GM13976 (cell line): ENCODE data around the gene SRSF4.
A peak's percentile ranks its signal among the peaks of the same experiment; 100 is the strongest.

Source experiments
- DNase-seq: peaks from one replicate; pipeline ENCODE4 v3.0.0; 2012; ENCODE audit warnings: low spot score
- in situ Hi-C: fragments of 300-500 bp; cut with MboI; formaldehyde crosslinking; loops from one replicate; pipeline ENCODE4 v1.12.0; 2022; ENCODE audit warnings: low sequenced_read_pairs, mixed read lengths, inconsistent platforms; ENCODE audit not compliant: unreplicated experiment
- TF ChIP-seq, protein P1 (sequence below): IDR thresholded peaks from 2 replicates; pipeline ENCODE4 v1.5.1; 2012; ENCODE audit warnings: borderline replicate concordance, mild to moderate bottlenecking; ENCODE audit not compliant: insufficient read depth; ENCODE audit errors: extremely low read depth, missing control alignments, control extremely low read depth

SRSF4 gene

DNA sequence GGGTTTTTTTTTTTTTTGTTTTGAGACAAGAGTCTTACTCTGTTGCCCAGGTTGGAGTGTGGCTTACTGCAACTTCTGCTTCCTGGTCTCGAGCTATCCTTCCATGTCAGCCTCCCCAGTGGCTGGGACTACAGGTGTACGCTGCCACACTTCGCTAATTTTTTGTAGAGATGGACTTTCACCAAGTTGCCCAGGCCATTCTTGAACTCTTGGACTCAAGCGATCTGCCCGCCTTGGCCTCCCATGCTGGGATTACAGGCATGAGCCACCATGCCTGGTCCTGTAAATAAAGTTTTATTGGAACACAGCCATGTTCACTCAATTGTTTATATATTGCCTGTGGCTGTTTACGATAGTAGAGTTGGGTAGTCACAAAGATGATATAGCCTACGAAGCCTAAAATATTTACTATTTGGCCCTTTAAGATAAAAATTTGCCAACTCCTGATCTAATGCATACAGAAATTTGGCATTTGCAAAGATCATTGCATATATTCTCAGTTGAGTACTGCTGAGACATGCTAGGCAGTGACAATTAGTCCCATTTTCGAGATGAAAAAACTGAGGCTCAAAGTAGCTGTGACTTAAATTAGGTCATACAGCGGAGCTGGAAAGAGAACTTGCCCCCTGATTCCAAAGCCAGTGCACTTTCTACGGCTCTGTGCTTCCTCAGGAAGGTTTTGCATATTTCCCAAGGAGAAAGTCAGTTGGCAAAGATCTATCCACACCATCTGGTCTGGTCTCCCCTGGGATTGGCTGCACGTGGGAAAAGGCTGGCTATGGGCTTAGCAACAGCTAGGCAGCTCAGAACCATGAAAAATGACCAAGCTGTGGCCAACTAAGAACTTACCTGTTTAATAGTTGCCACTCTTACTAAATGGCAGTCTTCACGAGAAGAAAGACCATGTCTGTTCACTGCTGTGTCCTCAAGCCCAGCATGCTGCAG lies 29.7 kb upstream of the SRSF4 start:
- no peak for DNase-seq
- in situ Hi-C loops = no loop called here
- TF ChIP-seq, protein P1, sequence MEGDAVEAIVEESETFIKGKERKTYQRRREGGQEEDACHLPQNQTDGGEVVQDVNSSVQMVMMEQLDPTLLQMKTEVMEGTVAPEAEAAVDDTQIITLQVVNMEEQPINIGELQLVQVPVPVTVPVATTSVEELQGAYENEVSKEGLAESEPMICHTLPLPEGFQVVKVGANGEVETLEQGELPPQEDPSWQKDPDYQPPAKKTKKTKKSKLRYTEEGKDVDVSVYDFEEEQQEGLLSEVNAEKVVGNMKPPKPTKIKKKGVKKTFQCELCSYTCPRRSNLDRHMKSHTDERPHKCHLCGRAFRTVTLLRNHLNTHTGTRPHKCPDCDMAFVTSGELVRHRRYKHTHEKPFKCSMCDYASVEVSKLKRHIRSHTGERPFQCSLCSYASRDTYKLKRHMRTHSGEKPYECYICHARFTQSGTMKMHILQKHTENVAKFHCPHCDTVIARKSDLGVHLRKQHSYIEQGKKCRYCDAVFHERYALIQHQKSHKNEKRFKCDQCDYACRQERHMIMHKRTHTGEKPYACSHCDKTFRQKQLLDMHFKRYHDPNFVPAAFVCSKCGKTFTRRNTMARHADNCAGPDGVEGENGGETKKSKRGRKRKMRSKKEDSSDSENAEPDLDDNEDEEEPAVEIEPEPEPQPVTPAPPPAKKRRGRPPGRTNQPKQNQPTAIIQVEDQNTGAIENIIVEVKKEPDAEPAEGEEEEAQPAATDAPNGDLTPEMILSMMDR = no peak

DNA sequence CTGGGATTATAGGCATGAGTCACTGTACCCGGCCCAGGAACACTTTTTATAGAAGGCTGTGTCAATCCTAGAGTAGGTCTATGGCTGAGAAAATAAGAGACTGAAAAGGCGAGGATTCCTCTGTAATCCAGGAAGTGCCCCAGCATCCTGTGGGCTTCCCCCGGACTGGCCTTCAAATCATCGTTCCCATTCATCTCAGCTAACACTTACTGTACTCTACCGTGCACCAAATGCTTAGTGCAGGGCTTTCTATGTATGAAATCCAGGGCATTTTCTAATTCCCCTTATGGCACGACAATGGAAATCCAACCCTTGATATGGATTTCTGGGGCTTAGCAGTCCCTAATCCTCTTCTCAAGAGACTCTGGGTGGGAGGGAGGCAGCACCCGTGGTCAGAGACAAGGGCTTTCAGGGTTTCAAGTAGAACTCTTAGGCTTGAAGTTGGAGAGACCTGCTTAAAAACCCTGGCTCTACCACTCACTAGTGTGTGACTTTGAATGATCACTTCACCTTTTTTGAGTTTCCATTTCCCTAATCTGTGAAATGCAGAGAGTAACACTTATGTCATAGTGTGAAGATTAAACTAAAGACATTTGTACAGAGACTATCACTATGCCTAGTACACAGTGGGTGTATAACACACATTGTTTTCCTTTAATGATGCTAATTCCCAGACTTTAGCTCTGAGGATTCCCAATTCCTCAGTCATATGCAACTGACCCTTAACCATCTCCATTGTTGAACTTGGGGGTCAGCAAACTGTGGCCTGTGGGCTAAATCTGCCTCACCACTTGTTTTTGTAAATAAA lies 28.8 kb upstream of the SRSF4 start:
- TF ChIP-seq, protein P1 = no peak
- peak; percentile 75 for DNase-seq
- in situ Hi-C loops = no loop called here

DNA sequence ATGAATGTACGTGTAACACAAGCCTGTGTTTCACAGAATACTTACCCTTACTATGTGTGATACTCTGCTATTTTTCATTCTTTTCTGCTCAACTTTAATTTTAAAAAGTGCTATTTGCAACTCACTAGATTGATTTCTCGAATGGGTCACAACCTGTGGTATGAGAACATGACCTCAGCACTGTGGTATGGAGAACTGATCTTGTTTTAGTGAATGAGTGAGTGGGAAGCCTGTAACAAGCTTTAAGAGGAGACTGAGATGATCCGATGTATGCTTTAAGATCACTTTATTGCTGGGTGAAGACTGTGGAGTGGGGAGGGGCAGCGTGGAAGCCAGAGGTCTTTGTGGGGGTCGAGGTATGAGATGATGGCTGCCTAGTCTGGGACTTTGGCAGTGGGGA lies 27.5 kb upstream of the SRSF4 start:
- DNase-seq = no peak
- TF ChIP-seq, protein P1 = no peak
- in situ Hi-C loops = no loop called here

DNA sequence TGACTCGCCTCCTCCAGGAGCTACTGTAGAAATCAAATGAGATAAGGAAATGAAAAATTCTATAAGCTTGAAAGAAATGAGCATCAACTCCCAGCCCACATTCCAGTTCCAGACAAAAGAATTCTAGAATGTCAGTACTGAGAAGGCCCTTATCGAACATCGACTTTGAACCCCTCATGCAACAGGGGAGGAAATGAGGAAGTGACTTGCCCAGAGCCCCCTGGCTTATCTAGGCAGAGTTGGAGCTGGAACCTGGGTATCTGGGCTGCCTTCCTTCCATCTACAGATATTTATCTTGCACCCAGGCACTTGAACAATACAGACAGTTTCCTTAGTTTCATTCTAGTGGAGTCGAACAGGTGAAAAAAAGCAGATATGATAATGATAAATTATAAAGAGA lies 26.7 kb upstream of the SRSF4 start:
- TF ChIP-seq, protein P1 = no peak
- in situ Hi-C loops = no loop called here
- no peak for DNase-seq

DNA sequence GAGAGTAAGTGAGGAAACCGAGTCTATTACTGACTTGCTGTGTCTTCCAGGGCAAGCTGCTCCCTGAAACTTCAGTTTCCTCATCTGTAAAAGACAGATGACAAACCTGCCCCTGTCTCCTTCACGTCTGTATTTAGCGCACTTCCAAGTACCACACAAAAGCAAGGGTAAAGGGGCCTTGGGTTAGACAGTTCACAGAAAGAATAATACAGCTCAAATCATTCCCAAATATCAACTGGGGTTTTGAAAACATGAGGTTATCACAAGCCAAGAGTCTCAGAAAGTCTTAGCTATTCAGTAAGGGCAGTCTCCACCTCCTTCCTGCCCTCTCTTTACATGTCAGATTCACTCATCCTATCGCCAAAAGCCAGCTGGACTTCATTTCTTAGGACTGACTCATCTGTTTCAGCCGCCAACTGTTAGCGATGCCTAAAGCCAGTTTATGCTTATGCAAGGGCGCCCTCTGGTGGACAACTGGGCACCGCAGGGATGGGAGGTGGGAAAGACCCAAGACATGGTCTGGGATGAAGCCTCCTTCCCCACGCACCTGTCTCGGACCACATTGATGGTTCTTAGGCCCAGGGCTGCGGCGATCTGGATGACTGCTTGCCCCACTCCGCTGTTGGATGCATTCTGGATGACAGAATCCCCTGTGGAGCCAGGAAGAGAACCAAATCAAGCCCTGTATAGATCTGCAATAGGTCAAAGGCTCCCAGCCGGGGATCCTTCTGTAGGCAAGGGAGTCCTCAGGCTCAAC lies 21.1 kb upstream of the SRSF4 start:
- DNase-seq = peak; percentile 87
- TF ChIP-seq, protein P1 = peak; percentile 97
- in situ Hi-C loops = no loop called here

DNA sequence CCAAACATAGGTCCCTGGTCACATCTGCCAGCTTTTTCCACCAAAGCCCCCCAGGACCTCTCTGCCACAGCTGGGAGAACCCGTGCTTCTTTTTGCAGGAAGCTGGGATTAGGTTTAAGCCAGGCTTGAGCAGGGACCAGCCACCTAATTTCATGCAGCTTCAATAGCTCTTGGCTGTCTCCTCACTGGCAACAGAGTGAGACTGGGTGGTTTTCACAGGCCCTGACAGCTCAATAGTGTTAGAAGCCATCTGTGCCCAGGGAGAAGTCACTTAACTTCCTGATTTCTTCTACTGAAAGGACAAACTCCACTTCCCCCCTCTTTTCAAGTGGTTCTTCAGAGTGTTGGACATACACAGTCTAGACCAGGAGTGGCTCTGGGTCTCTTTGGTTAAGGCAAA lies 20.4 kb upstream of the SRSF4 start:
- no peak for DNase-seq
- TF ChIP-seq, protein P1 = no peak
- in situ Hi-C loops = no loop called here
